Measurements from ENCODE around the gene ZNF891. TPM values are rescaled to one million over a fixed set of nuclear protein-coding genes. Genes with fewer than 3 reads are reported as not detected.

ZNF891 gene
- total and polyA plus RNA-seq, 2 of the 13 experiments (the other 11 are each of a cell fraction or from before 2014, with no cell fraction given) = 1.3 to 2.1 TPM

DNA sequence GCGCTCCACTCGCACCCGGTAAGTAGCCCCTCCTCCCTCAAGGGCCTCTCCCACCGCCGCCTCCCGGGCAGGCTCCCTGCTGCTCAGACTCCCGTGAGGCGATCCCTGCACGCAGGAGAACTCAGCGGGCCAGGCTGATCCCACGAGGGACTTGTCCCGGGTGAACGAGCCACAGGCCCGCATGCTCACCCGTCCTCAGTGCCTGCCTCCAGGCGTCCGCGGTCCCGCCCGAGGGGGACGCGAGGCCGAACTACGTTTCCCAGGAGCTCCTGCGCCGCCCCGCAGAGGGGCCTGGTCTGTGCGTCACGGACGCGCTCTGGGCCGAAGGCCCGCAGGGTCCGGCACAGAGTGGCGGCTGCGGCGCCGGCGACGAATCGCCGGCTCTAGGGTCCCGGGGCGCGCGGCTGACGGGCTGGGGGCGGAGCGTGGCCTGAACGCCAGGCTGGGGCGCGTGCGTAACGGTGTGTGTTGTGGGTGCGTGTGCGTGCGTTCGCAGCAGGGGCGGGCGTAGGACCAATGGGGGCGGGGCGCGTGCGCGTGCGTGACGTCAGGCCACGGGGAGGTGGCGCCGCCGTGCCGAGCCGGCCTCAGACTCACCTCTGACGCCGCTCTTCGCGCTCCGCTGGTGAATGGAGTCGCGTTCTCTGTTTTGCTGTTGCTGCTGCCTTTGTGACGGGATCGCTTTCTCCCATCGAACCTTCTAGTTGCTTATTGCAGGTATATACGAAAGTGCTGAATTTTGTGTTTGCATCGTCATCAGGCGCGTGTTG, at the start of gene ZNF891, which contains the start of gene ZNF10 (continued):
- TF ChIP-seq, protein P1, sequence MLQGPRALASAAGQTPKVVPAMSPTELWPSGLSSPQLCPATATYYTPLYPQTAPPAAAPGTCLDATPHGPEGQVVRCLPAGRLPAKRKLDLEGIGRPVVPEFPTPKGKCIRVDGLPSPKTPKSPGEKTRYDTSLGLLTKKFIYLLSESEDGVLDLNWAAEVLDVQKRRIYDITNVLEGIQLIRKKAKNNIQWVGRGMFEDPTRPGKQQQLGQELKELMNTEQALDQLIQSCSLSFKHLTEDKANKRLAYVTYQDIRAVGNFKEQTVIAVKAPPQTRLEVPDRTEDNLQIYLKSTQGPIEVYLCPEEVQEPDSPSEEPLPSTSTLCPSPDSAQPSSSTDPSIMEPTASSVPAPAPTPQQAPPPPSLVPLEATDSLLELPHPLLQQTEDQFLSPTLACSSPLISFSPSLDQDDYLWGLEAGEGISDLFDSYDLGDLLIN (CRISPR knock-in tag; IDR thresholded peaks at IDR 0.05; ENCODE audit: borderline replicate concordance) = 0 out of 2 replicates have a peak, but pooled peaks have one; percentile 41
- TF ChIP-seq, protein P2, sequence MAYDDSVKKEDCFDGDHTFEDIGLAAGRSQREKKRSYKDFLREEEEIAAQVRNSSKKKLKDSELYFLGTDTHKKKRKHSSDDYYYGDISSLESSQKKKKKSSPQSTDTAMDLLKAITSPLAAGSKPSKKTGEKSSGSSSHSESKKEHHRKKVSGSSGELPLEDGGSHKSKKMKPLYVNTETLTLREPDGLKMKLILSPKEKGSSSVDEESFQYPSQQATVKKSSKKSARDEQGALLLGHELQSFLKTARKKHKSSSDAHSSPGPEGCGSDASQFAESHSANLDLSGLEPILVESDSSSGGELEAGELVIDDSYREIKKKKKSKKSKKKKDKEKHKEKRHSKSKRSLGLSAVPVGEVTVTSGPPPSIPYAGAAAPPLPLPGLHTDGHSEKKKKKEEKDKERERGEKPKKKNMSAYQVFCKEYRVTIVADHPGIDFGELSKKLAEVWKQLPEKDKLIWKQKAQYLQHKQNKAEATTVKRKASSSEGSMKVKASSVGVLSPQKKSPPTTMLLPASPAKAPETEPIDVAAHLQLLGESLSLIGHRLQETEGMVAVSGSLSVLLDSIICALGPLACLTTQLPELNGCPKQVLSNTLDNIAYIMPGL (CRISPR knock-in tag; IDR thresholded peaks at IDR 0.05; ENCODE audit: borderline replicate concordance in 1 of 2, low read depth in 1 of 2) = peak; percentile 77 to 82; a peak in 3 of 4 replicates
- peak; percentile 92 for TF ChIP-seq DR1 (CRISPR knock-in tag; IDR thresholded peaks at IDR 0.05)
- TF ChIP-seq SMARCC2 (IDR thresholded peaks at IDR 0.05) = no peak
- peak; percentile 78; the same call in 1 of the 2 replicates for TF ChIP-seq ZNF598 (CRISPR knock-in tag; IDR thresholded peaks at IDR 0.05; ENCODE audit: borderline replicate concordance)
- peak; percentile 2; the same call in 1 of the 2 replicates for TF ChIP-seq MTF2 (CRISPR knock-in tag; IDR thresholded peaks at IDR 0.05; ENCODE audit: borderline replicate concordance)
- TF ChIP-seq MAFF (IDR thresholded peaks at IDR 0.05; ENCODE audit: low read depth, low read length) = no peak
- TF ChIP-seq ZNF761 (CRISPR knock-in tag; conservative IDR thresholded peaks at IDR 0.05) = 0 out of 2 replicates have a peak, but pooled peaks have one; percentile 34
- TF ChIP-seq ZNF484 (CRISPR knock-in tag; IDR thresholded peaks at IDR 0.05; ENCODE audit: borderline replicate concordance, low read depth) = no peak
- peak; percentile 48; the same call in 1 of the 2 replicates for TF ChIP-seq NAIF1 (CRISPR knock-in tag; IDR thresholded peaks at IDR 0.05; ENCODE audit: borderline replicate concordance)
- TF ChIP-seq IKZF1 (IDR thresholded peaks at IDR 0.05) = no peak
- TF ChIP-seq ZNF101 (CRISPR knock-in tag; IDR thresholded peaks at IDR 0.05; ENCODE audit: borderline replicate concordance, low read depth) = no peak
- no peak for TF ChIP-seq FOXP1 (IDR thresholded peaks at IDR 0.05)
- TF ChIP-seq FOXP1 (CRISPR knock-in tag; IDR thresholded peaks at IDR 0.05) = no peak
- peak; percentile 74; the same call in 1 of the 2 replicates for TF ChIP-seq ZNF556 (CRISPR knock-in tag; IDR thresholded peaks at IDR 0.05; ENCODE audit: borderline replicate concordance)
- TF ChIP-seq, protein P3, sequence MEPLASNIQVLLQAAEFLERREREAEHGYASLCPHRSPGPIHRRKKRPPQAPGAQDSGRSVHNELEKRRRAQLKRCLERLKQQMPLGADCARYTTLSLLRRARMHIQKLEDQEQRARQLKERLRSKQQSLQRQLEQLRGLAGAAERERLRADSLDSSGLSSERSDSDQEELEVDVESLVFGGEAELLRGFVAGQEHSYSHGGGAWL (CRISPR knock-in tag; IDR thresholded peaks at IDR 0.05) = peak; percentile 39
- peak; percentile 42; the same call in 1 of the 2 replicates for TF ChIP-seq HES4 (CRISPR knock-in tag; IDR thresholded peaks at IDR 0.05; ENCODE audit: borderline replicate concordance)
- TF ChIP-seq, protein P4, sequence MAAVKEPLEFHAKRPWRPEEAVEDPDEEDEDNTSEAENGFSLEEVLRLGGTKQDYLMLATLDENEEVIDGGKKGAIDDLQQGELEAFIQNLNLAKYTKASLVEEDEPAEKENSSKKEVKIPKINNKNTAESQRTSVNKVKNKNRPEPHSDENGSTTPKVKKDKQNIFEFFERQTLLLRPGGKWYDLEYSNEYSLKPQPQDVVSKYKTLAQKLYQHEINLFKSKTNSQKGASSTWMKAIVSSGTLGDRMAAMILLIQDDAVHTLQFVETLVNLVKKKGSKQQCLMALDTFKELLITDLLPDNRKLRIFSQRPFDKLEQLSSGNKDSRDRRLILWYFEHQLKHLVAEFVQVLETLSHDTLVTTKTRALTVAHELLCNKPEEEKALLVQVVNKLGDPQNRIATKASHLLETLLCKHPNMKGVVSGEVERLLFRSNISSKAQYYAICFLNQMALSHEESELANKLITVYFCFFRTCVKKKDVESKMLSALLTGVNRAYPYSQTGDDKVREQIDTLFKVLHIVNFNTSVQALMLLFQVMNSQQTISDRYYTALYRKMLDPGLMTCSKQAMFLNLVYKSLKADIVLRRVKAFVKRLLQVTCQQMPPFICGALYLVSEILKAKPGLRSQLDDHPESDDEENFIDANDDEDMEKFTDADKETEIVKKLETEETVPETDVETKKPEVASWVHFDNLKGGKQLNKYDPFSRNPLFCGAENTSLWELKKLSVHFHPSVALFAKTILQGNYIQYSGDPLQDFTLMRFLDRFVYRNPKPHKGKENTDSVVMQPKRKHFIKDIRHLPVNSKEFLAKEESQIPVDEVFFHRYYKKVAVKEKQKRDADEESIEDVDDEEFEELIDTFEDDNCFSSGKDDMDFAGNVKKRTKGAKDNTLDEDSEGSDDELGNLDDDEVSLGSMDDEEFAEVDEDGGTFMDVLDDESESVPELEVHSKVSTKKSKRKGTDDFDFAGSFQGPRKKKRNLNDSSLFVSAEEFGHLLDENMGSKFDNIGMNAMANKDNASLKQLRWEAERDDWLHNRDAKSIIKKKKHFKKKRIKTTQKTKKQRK (IDR thresholded peaks at IDR 0.05; ENCODE audit: low read length) = no peak
- TF ChIP-seq, protein P5, sequence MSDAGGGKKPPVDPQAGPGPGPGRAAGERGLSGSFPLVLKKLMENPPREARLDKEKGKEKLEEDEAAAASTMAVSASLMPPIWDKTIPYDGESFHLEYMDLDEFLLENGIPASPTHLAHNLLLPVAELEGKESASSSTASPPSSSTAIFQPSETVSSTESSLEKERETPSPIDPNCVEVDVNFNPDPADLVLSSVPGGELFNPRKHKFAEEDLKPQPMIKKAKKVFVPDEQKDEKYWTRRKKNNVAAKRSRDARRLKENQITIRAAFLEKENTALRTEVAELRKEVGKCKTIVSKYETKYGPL (CRISPR knock-in tag; IDR thresholded peaks at IDR 0.05) = no peak; the same call in 1 of the 2 replicates
- TF ChIP-seq ISL2 (CRISPR knock-in tag; IDR thresholded peaks at IDR 0.05) = peak; percentile 60; the same call in 1 of the 2 replicates
- TF ChIP-seq POGZ (CRISPR knock-in tag; IDR thresholded peaks at IDR 0.05) = peak; percentile 71
- no peak for TF ChIP-seq GABPA (IDR thresholded peaks at IDR 0.05; ENCODE audit: low read depth, low read length)
- TF ChIP-seq GABPA (CRISPR knock-in tag; IDR thresholded peaks at IDR 0.05; ENCODE audit: low read depth) = peak; percentile 64

All from HepG2 (cell line).